ENCODE data around the gene DKK3. TPM values are rescaled to one million over a fixed set of nuclear protein-coding genes. Genes with fewer than 3 reads are reported as not detected.
A peak's percentile ranks its signal among the peaks of the same experiment; 100 is the strongest.

The DKK3 gene
- total and polyA plus RNA-seq, 2 of the 13 experiments (the other 11 are each of a cell fraction or from before 2014, with no cell fraction given): 0.09 to 0.67 TPM

- TF ChIP-seq, protein P1, sequence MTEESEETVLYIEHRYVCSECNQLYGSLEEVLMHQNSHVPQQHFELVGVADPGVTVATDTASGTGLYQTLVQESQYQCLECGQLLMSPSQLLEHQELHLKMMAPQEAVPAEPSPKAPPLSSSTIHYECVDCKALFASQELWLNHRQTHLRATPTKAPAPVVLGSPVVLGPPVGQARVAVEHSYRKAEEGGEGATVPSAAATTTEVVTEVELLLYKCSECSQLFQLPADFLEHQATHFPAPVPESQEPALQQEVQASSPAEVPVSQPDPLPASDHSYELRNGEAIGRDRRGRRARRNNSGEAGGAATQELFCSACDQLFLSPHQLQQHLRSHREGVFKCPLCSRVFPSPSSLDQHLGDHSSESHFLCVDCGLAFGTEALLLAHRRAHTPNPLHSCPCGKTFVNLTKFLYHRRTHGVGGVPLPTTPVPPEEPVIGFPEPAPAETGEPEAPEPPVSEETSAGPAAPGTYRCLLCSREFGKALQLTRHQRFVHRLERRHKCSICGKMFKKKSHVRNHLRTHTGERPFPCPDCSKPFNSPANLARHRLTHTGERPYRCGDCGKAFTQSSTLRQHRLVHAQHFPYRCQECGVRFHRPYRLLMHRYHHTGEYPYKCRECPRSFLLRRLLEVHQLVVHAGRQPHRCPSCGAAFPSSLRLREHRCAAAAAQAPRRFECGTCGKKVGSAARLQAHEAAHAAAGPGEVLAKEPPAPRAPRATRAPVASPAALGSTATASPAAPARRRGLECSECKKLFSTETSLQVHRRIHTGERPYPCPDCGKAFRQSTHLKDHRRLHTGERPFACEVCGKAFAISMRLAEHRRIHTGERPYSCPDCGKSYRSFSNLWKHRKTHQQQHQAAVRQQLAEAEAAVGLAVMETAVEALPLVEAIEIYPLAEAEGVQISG (CRISPR knock-in tag; IDR thresholded peaks at IDR 0.05): no peak
- TF ChIP-seq CSRNP1 (CRISPR knock-in tag; IDR thresholded peaks at IDR 0.05) (no peak), ZNF569 (CRISPR knock-in tag; IDR thresholded peaks at IDR 0.05; ENCODE audit: borderline replicate concordance) (no peak), SOX13 (IDR thresholded peaks at IDR 0.05) (no peak), SOX13 (CRISPR knock-in tag; conservative IDR thresholded peaks at IDR 0.05 in 1 of 2, IDR thresholded peaks at IDR 0.05 in 1 of 2) (peak in 1 of 2 experiments; percentile 59; a peak in 2 of 4 replicates), ZNF891 (CRISPR knock-in tag; IDR thresholded peaks at IDR 0.05) (no peak), DMAP1 (CRISPR knock-in tag; IDR thresholded peaks at IDR 0.05) (no peak), GATAD2A (CRISPR knock-in tag; IDR thresholded peaks at IDR 0.05) (peak; percentile 28; the same call in 1 of the 2 replicates), ZNF547 (CRISPR knock-in tag; IDR thresholded peaks at IDR 0.05) (no peak), BCL6 (CRISPR knock-in tag; IDR thresholded peaks at IDR 0.05) (peak; percentile 62), RXRB (CRISPR knock-in tag; IDR thresholded peaks at IDR 0.05; ENCODE audit: borderline replicate concordance) (peak; percentile 51; the same call in 1 of the 2 replicates), AKAP8 (CRISPR knock-in tag; IDR thresholded peaks at IDR 0.05) (no peak), BRD4 (CRISPR knock-in tag; IDR thresholded peaks at IDR 0.05) (no peak), ATAD3A (CRISPR knock-in tag; IDR thresholded peaks at IDR 0.05) (no peak), SKI (IDR thresholded peaks at IDR 0.05; ENCODE audit: partially characterized antibody) (peak; percentile 77), KDM5B (CRISPR knock-in tag; IDR thresholded peaks at IDR 0.05; ENCODE audit: borderline replicate concordance) (no peak), SRSF4 (IDR thresholded peaks at IDR 0.05; ENCODE audit: low read depth, low read length, poor library complexity, severe bottlenecking) (no peak), GZF1 (CRISPR knock-in tag; IDR thresholded peaks at IDR 0.05) (no peak), FOSL2 (CRISPR knock-in tag; IDR thresholded peaks at IDR 0.05) (peak; percentile 15; the same call in 1 of the 2 replicates), ZNF549 (CRISPR knock-in tag; IDR thresholded peaks at IDR 0.05) (no peak), MAFG (CRISPR knock-in tag; IDR thresholded peaks at IDR 0.05) (no peak), FOXA3 (CRISPR knock-in tag; IDR thresholded peaks at IDR 0.05) (peak; percentile 64), ZNF879 (CRISPR knock-in tag; IDR thresholded peaks at IDR 0.05) (no peak), ZNF841 (CRISPR knock-in tag; IDR thresholded peaks at IDR 0.05; ENCODE audit: borderline replicate concordance) (no peak)
- TF ChIP-seq, protein P2, sequence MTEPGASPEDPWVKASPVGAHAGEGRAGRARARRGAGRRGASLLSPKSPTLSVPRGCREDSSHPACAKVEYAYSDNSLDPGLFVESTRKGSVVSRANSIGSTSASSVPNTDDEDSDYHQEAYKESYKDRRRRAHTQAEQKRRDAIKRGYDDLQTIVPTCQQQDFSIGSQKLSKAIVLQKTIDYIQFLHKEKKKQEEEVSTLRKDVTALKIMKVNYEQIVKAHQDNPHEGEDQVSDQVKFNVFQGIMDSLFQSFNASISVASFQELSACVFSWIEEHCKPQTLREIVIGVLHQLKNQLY (CRISPR knock-in tag; IDR thresholded peaks at IDR 0.05): no peak
- TF ChIP-seq, protein P3, sequence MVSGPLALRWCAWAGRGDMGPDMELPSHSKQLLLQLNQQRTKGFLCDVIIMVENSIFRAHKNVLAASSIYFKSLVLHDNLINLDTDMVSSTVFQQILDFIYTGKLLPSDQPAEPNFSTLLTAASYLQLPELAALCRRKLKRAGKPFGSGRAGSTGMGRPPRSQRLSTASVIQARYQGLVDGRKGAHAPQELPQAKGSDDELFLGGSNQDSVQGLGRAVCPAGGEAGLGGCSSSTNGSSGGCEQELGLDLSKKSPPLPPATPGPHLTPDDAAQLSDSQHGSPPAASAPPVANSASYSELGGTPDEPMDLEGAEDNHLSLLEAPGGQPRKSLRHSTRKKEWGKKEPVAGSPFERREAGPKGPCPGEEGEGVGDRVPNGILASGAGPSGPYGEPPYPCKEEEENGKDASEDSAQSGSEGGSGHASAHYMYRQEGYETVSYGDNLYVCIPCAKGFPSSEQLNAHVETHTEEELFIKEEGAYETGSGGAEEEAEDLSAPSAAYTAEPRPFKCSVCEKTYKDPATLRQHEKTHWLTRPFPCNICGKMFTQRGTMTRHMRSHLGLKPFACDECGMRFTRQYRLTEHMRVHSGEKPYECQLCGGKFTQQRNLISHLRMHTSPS (CRISPR knock-in tag; IDR thresholded peaks at IDR 0.05; ENCODE audit: low read depth): no peak
Observed at GRCh38 chr11:11948242-11948947, 60.0 kb downstream of the DKK3 start (continued).

Measured in HepG2 (cell line).